MM.1S (cell line): Measurements from ENCODE around the gene OR9Q1.

Experiments
- DNase-seq: peaks from one replicate; pipeline ENCODE4 v3.0.0-alpha.2; 2015
- H2AFZ ChIP-seq: fragments of 300-600 bp; sonication (generic); 2 replicates; pipeline ENCODE4 v1.6.0; 2016; ENCODE audit warnings: antibody characterized with exemption, low read length
- H3F3A ChIP-seq: fragments of 300-600 bp; sonication (generic); 2 replicates; pipeline ENCODE4 v1.6.1; 2016; ENCODE audit warnings: mild to moderate bottlenecking, antibody characterized with exemption, low read length, moderate library complexity, mixed read lengths; ENCODE audit not compliant: insufficient read depth
- H3K27ac ChIP-seq: fragments of 300-600 bp; sonication (generic); 2 replicates; pipeline ENCODE4 v1.5.1; 2016; ENCODE audit warnings: mild to moderate bottlenecking, low read length
- H3K27me3 ChIP-seq: fragments of 300-600 bp; sonication (generic); replicated peaks from 2 replicates; pipeline ENCODE4 v1.6.0; 2016; ENCODE audit warnings: low read length; ENCODE audit not compliant: insufficient read depth
- H3K36me3 ChIP-seq: fragments of 300-600 bp; sonication (generic); replicated peaks from 2 replicates; pipeline ENCODE4 v1.6.1; 2016; ENCODE audit warnings: mild to moderate bottlenecking, low read length, mixed read lengths; ENCODE audit not compliant: insufficient read depth
- H3K4me1 ChIP-seq: fragments of 300-600 bp; sonication (generic); 2 replicates; pipeline ENCODE4 v1.6.1; 2016; ENCODE audit warnings: low read length, mixed read lengths
- H3K4me2 ChIP-seq: fragments of 300-600 bp; sonication (generic); 2 replicates; pipeline ENCODE4 v1.6.0; 2016; ENCODE audit warnings: low read depth, low read length
- H3K4me3 ChIP-seq: fragments of 300-600 bp; sonication (generic); 2 replicates; pipeline ENCODE4 v1.5.1; 2016; ENCODE audit warnings: low read length, mixed read lengths
- H3K79me2 ChIP-seq: fragments of 300-600 bp; sonication (generic); 2 replicates; pipeline ENCODE4 v1.6.1; 2016; ENCODE audit warnings: mixed run types, low read length, mixed read lengths
- H3K9ac ChIP-seq: fragments of 300-600 bp; sonication (generic); 2 replicates; pipeline ENCODE4 v1.6.1; 2016; ENCODE audit warnings: low read length, mixed read lengths
- H3K9me2 ChIP-seq: fragments of 300-600 bp; sonication (generic); replicated peaks from 2 replicates; pipeline ENCODE4 v1.6.1; 2016; ENCODE audit warnings: mild to moderate bottlenecking, low read length, mixed read lengths; ENCODE audit not compliant: insufficient read depth
- H3K9me3 ChIP-seq: fragments of 300-600 bp; sonication (generic); replicated peaks from 2 replicates; pipeline ENCODE4 v1.6.1; 2016; ENCODE audit warnings: mild to moderate bottlenecking, low read length, mixed read lengths; ENCODE audit not compliant: insufficient read depth
- H4K20me1 ChIP-seq: fragments of 300-600 bp; sonication (generic); 2 replicates; pipeline ENCODE4 v1.6.1; 2016; ENCODE audit warnings: mild to moderate bottlenecking, low read length, moderate library complexity, mixed read lengths; ENCODE audit not compliant: insufficient read depth
- EZH2 ChIP-seq: fragments of 300-600 bp; sonication (generic); optimal IDR thresholded peaks from 2 replicates; pipeline ENCODE3; 2017; ENCODE audit warnings: low read depth, mild to moderate bottlenecking, antibody characterized with exemption, low read length, mixed read lengths
- EZH2phosphoT487 ChIP-seq: fragments of 300-600 bp; sonication (generic); IDR thresholded peaks from 2 replicates; pipeline ENCODE4 v1.6.1; 2018; ENCODE audit warnings: antibody characterized with exemption, low read length
- TF ChIP-seq, protein P1 (sequence below): fragments of 300-600 bp; sonication (generic); IDR thresholded peaks from 2 replicates; pipeline ENCODE4 v1.5.1; 2016; ENCODE audit warnings: antibody characterized with exemption, low read length, mixed read lengths

The OR9Q1 gene

GRCh38 chr11:57977709-57978108 lies 46.0 kb upstream of the OR9Q1 start:
- H3F3A ChIP-seq, result no peaks in the 10 kb centered on the region
- H3K27ac ChIP-seq, result no peak overlapping the region
- H3K4me2 ChIP-seq, result no peak overlapping the region
- H2AFZ ChIP-seq, result no peak overlapping the region
- DNase-seq, result no peak
- H3K9me2 ChIP-seq, result no peaks in the 10 kb centered on the region
- H3K36me3 ChIP-seq, result no peaks in the 10 kb centered on the region
- no peak overlapping the region for H3K9ac ChIP-seq
- H3K4me3 ChIP-seq, result no peak overlapping the region
- no peaks in the 10 kb centered on the region for H3K79me2 ChIP-seq
- H4K20me1 ChIP-seq, result no peaks in the 10 kb centered on the region
- H3K27me3 ChIP-seq, result no peaks in the 10 kb centered on the region
- H3K4me1 ChIP-seq, result no peaks in the 10 kb centered on the region
- TF ChIP-seq EZH2, result no peak
- TF ChIP-seq EZH2phosphoT487, result no peak
- TF ChIP-seq, protein P1, sequence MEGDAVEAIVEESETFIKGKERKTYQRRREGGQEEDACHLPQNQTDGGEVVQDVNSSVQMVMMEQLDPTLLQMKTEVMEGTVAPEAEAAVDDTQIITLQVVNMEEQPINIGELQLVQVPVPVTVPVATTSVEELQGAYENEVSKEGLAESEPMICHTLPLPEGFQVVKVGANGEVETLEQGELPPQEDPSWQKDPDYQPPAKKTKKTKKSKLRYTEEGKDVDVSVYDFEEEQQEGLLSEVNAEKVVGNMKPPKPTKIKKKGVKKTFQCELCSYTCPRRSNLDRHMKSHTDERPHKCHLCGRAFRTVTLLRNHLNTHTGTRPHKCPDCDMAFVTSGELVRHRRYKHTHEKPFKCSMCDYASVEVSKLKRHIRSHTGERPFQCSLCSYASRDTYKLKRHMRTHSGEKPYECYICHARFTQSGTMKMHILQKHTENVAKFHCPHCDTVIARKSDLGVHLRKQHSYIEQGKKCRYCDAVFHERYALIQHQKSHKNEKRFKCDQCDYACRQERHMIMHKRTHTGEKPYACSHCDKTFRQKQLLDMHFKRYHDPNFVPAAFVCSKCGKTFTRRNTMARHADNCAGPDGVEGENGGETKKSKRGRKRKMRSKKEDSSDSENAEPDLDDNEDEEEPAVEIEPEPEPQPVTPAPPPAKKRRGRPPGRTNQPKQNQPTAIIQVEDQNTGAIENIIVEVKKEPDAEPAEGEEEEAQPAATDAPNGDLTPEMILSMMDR, result no peak
- H3K9me3 ChIP-seq, result no peaks in the 10 kb centered on the region

DNA sequence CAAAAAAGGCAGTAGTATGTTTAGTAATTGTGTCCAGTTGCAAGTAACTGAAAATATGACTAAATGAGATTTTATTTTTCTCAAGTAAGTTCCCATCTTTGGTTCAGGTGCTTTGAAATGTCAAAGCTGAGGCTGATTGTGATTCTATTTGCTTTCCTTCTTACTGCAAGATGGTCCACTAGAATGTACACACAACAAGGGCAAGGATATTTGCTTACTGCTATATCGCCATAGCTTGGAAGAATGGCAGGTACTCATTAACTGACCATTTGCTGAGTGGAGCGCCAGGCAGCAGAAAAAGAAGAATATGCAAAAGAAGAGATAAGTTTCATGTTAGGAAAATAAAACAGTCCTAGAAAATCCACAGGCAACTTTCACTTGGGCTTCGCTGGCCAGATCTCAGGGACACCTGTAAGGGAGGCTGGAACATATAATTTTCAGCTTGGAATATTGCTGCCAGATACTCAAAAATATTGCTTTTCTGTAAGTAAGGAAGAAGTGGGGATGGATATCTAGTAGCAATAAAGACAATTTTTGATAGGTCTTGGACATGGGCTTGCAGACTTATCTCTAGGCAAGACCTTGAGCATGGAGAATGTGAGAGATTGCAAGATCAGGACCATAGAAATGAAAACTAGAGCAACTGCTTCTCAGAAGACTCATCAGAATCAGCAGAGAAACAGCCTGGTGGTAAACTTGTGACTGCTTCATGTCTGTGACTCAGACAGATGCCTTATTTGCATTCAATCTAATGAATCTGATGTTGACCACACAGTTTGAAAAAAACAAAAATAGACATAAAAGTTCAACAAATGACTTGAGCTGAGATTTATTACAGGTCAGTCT lies 44.8 kb upstream of the OR9Q1 start:
- Histone ChIP-seq H3F3A (no peaks in the 10 kb centered on the region), H4K20me1 (no peaks in the 10 kb centered on the region), H3K4me1 (no peaks in the 10 kb centered on the region), H3K36me3 (no peaks in the 10 kb centered on the region), H3K4me3 (no peak overlapping the region), H3K4me2 (no peak overlapping the region), H3K9me3 (no peaks in the 10 kb centered on the region), H3K27ac (no peak overlapping the region), H2AFZ (no peak overlapping the region), H3K79me2 (no peaks in the 10 kb centered on the region), H3K9me2 (no peaks in the 10 kb centered on the region), H3K9ac (no peak overlapping the region), H3K27me3 (no peaks in the 10 kb centered on the region)
- no peak for DNase-seq
- TF ChIP-seq, protein P1, result no peak
- no peak for TF ChIP-seq EZH2phosphoT487
- no peak for TF ChIP-seq EZH2

DNA sequence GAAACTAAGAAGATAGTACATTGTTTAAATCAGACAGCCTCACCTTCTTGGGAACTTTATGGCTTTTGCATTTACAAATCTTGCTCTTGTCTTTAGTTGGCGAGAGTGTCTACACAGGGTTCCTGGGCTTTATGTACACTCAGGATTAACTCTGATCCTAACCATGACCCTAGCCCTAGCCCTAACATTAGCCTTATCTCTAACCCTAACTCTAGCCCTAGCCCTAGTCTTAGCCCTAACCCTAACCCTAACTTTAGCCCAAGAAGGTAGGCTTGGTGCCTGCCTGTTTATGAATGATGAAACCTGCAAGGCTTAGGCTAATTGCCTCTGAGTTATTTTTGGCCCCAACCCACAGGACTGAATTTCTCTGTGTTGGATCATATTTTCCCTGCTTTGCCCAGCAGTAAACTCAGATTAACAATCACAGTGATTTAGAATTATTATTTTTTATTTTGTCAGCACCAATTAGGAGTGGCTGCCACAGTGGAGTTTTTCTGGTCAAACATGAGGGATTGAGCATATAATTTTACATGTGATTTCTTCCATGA lies 44.1 kb upstream of the OR9Q1 start:
- H3K9me2 ChIP-seq, result no peaks in the 10 kb centered on the region
- TF ChIP-seq EZH2phosphoT487 (no peak), EZH2 (no peak)
- TF ChIP-seq, protein P1, result no peak
- H4K20me1 ChIP-seq, result no peaks in the 10 kb centered on the region
- H3K9ac ChIP-seq, result no peak overlapping the region
- H3K27me3 ChIP-seq, result no peaks in the 10 kb centered on the region
- H3F3A ChIP-seq, result no peaks in the 10 kb centered on the region
- no peaks in the 10 kb centered on the region for H3K79me2 ChIP-seq
- H3K4me1 ChIP-seq, result no peaks in the 10 kb centered on the region
- no peaks in the 10 kb centered on the region for H3K9me3 ChIP-seq
- no peak overlapping the region for H3K27ac ChIP-seq
- no peak overlapping the region for H2AFZ ChIP-seq
- H3K4me2 ChIP-seq, result no peak overlapping the region
- DNase-seq, result no peak
- H3K4me3 ChIP-seq, result no peak overlapping the region
- H3K36me3 ChIP-seq, result no peaks in the 10 kb centered on the region
